HL-60/S4 (cell line): Measurements from ENCODE around the gene DOK6.
"Not testable (repeated sequence)": the region's sequence is repeated elsewhere in the genome, so short reads cannot be mapped to it uniquely, and the experiment has no call there.

Experiments used
- in situ Hi-C: fragments of 300-500 bp; cut with MboI; formaldehyde crosslinking; loops from 2 replicates; pipeline ENCODE4 v1.14.3; 2022; ENCODE audit warnings: low sequenced_read_pairs

DOK6 gene

DNA sequence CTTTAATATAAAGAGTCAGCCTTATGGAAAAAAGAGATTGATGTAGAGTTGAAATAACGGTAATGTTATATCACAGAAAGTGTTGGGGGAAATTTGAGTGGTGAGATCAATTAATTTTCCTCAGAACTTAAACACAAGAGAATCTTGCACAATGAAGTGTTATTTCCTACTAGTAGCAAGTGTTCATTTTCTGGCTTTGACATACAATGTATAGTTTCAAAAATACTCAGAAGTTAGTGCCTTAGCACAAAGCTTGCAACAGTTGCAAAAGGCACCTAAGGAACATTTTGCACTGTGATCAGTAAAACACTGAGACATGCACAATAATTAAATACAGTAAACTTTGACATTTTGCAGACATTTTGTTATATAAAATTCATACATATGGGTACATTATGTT, 385.7 kb downstream of the DOK6 start:
- in situ Hi-C loops = no loop called here

GRCh38 chr18:69787825-69788547, 387.3 kb downstream of the DOK6 start:
- in situ Hi-C loops = no loop called here

DNA sequence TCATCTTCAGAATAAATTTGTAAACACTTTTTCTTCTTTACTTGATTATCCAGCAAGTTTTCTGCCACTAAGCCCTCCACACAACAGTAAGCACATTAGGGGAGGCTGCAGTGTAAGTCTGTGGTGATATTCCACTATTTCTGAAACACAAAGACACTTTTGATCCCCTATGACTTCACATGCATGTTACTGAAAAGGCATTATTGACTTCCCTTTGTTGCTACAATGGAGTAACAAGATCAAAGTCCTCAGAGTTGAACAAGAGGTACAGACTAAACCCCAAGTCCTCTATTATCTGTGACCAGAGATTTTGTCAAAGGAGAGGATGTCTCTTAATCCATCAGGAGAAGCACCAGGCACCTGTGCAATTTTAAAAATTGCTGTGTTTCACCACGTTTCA, 389.1 kb downstream of the DOK6 start:
- in situ Hi-C loops = no loop called here

DNA sequence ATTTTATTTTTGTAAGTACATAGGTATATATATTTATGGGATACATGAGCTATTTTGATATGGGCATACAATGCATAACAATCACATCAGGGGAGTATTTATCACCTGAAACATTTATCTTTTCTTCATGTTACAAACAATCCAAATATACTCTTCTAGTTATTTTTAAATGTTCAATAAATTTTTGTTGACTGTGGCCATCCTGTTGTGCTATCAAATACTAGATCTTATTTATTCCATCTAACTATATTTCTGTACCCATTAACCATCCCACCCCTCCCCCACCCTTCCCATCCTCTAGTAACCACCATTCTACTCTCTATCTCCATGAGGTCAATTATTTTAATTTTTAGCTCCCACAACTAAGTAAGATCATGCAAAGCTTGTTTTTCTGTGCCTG, 390.0 kb downstream of the DOK6 start:
- in situ Hi-C loops = no loop called here

DNA sequence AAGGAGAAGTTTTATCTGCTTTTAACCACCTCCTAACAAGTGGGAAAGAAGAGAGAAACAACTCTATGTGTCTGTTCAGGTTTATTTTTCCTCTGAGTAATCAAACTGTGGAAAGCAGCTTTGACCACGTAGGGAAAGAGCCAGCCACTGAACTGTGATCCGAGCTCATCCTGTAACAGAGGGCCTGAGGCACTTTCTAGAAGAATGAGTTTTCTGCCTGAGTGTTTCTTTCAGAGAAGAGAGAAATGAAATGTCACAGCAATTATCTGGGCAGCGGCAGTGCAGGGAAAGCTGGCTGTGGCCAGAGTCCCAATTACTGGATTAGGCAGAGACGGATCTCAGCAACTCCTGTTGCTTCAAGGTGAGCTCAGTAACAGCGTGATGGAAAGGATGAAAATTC, 395.1 kb downstream of the DOK6 start:
- in situ Hi-C loops = no loop called here

DNA sequence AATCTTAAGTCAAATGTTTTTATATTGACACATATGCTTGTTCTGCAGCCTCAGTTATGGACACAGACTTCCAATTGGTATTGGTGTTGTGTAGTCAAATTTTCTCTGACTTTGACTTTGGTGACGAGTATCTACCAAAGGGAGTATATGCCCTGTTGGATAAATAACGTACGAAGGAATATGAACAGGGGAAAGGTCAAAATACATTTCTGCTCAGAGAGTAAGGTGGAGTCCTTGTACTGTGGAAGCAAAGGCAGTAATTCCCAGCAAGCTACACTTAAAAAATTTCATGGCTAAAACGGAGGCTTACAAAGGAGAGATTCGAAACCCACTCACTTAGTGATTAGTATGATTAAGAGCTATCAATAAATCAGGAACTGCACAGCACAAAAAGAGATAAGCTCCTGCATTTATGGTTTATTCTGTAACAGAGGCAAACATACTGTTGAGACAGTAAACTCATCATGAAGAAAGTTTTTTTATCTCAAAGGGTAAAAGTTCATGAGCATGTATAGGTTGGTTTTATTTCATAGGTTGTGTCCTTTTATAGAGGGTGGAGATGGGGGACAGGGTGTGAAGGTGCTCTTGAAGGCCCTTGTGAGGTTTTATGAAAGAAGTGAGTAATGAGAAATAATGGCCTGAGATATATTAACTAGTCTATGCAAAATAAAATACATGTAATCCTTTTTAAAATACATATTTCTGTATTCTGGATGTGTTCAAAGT, 404.3 kb downstream of the DOK6 start:
- in situ Hi-C loops = no loop called here

GRCh38 chr18:69808399-69808798, 407.7 kb downstream of the DOK6 start:
- in situ Hi-C loops = no loop called here

DNA sequence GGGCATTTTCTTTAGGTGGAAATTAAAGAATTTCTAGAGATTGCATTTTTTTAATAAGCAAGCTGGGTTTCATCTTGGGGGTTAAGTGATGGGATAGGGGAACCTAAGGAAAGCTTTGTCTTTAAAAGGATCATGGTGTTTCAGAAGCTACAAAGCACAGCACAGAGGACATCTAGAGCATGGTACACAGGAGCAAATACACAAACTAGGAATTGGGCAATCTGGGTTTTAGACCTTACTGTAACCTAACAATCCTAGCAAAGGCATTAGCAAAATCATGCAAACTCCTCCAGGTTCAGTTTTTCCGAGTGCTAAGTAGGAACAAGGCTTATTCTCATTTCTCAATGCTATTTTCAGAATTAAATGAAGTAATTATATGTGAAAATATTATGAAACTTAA, 412.9 kb downstream of the DOK6 start:
- in situ Hi-C loops = no loop called here

GRCh38 chr18:69814861-69815385, 414.2 kb downstream of the DOK6 start:
- in situ Hi-C loops = no loop called here

GRCh38 chr18:69817335-69817940, 416.8 kb downstream of the DOK6 start:
- in situ Hi-C loops = no loop called here

DNA sequence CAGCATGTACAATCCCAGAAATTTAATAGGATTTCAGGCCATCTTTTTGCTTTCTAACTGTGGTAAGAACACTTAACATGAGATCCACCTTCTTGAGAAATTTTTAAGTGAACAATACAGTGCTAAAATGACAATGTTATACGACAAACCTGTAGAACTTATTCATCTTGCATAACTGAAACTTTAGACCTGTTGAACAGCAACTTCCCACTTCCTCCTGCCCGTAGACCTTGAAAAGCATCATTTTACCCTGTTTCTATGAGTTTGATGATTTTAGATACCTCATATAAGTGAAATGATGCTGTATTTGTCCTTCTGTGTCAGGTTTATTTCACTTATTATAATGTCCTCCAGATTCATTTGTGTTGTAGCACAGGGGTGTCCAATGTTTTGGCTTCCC, 418.8 kb downstream of the DOK6 start:
- in situ Hi-C loops = no loop called here

DNA sequence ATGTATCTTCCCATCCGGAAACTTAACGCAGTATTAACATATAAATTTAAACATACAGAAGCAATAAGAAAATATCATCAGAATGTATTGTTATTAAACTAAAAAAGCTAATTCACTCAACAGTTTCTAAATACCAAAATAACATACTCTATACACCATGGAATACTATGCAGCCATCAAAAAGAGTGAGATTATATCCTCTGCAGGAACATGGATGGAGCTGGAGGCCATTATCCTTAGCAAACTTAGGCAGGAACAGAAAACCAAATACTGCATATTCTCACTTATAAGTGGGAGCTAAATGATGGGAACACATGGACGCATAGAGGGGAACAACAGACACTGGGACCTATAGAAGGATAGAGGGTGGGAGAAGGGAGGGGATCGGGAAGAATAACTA, 419.9 kb downstream of the DOK6 start:
- in situ Hi-C loops = no loop called here

DNA sequence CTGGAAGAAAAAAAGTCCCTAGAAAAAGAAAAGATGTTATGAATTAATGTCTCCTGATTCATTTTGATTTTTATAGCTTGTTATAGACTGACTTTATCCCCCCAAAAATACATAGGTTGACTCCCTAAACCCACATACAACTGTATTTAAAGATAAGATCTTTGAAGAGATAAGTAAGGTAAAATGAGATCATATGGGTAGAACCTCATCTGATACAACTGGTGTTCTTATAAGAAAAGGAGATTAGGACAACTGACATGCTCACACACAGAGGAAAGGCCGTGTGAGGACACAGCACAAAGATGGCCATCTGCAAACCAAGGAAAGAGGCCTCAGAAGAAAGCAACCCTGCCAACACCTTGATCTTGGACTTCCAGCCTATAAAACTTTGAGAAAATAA, 429.5 kb downstream of the DOK6 start:
- in situ Hi-C loops = no loop called here

- in situ Hi-C loops = not testable (repeated sequence)
Observed at GRCh38 chr18:69834980-69835379, 434.3 kb downstream of the DOK6 start.

- in situ Hi-C loops = no loop called here
Observed at GRCh38 chr18:69838003-69838402, 437.3 kb downstream of the DOK6 start.

DNA sequence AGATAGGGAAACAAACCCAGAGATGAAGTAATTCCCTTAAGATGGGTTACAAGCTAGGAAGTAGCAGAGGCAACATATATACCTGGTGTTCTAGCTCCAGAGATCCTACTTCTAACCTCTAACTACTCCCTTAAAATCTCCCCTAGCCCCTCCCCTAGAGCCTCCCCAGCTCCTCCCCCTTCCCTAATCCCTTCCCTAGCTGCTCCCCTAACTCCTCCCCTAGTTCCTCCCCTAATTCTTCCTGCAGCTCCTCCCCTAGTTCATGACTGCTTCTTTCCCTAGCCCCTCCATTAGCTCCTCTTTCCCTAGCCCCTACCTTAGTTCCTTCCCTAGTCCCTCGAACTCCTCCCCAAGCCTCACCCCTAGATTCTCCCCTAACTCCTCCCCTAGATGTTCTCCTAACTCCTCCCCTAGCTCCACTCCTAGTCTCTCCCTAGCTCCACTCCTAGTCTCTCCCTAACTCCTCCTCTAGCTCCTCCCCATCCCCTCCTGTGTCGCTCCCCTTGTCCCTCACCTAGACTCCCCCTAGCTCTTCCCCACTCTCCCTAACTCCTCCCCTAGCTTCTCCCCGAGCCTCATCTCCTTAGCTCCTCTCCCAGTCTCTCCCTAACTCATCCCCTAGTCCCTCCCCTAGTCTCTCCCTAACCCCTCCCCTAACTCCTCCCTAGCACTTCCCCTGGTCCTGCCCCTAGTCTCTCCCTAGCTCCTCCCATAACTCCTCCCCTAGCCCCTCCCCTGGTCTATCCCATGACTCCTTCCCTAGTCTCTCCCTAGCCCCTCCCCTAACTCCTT, 438.1 kb downstream of the DOK6 start:
- in situ Hi-C loops = no loop called here

GRCh38 chr18:69839497-69839896, 438.8 kb downstream of the DOK6 start:
- in situ Hi-C loops = no loop called here

- in situ Hi-C loops = no loop called here
Observed at GRCh38 chr18:69840001-69840400, 439.3 kb downstream of the DOK6 start.

DNA sequence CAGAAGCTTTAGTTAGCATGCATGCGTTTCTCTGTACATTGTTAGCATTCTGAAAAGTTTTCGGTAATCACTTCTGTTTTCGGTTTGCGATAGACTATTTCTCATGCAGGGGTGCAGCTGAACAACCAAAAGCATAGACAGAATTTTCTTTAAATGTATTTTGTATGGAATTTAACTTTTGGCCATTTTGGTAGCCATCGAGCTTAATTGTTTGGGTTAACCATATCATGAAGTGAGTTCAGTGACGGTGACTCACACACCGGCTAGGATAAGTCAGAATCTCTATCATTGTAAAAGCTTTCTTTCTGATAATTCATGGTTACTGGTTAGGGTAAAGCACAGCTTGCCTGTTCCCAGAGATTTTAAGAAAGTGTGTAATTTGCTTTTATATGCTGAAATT, 439.8 kb downstream of the DOK6 start:
- in situ Hi-C loops = no loop called here

DNA sequence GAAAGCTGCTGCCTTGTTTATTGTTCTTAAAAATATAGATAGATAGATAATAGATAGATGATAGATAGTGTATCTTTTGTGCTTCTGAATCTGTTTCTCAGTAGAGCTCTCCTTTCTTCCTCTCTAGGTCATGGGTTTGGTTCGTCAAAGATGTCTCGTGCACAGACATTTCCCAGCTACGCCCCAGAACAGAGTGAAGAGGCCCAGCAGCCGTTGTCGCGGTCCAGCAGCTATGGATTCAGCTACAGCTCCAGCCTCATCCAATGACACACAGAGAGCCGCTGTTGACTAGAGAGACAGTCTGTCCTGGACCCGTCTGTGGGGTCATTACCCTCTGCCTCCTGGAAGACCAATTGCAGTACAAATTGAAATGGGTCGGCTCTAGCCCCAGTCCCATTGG, 440.4 kb downstream of the DOK6 start:
- in situ Hi-C loops = no loop called here

- in situ Hi-C loops = no loop called here
Observed at GRCh38 chr18:69843015-69843414, 442.3 kb downstream of the DOK6 start.
